K562 (cell line): ENCODE measurements around the gene EFCAB3. TPM values are rescaled to one million over a fixed set of nuclear protein-coding genes. Genes with fewer than 3 reads are reported as not detected.
"Not testable (repeated sequence)": the region's sequence is repeated elsewhere in the genome, so short reads cannot be mapped to it uniquely, and the experiment has no call there.

Source experiments
- ATAC-seq: fragments of 200-7000 bp; cut with Tn5 transposase; 3 replicates; pipeline ENCODE4 v1.9.1; 2020; ENCODE audit warnings: moderate library complexity
- BruUV-seq: library from RNA; stranded (reverse); fragments of 400-500 nt; replicated peaks from 2 replicates; lab custom pipeline; 2021; lab: Mats Ljungman, UMichigan
- CTCF ChIA-PET: fragments of 300-600 bp; formaldehyde crosslinking; extraction: SDS; loops from one replicate; lab custom pipeline; 2021; ENCODE audit warnings: low intra/inter-chr PET ratio; lab: Yijun Ruan, JAX
- POLR2A ChIA-PET: fragments of 300-600, 350-650 bp; sonication (Branson Sonifier 250); formaldehyde crosslinking; extraction: SDS; loops from one replicate; lab custom pipeline; 2021; ENCODE audit warnings: antibody characterized with exemption, inconsistent platforms; lab: Yijun Ruan, JAX
- DNase-seq, 4 experiments: peaks; one replicate each; pipeline versions ENCODE4 v3.0.0 to v3.0.0-alpha.2; 2011 to 2018; ENCODE audit warnings: low spot score in 3 of 4, mixed read lengths in 3 of 4; ENCODE audit errors: extremely low read depth in 1 of 4
- FAIRE-seq: peaks from 2 replicates; lab custom pipeline; 2011; peaks lifted over from hg19 to GRCh38; lab: Jason Lieb, UNC
- H2AFZ ChIP-seq: 2 replicates; pipeline ENCODE4 v1.6.0; 2011; ENCODE audit warnings: low read depth, low read length, control low read depth, inconsistent platforms
- H3K27ac ChIP-seq: fragments of 200-600 bp; 3 replicates; pipeline ENCODE4 v1.8.0; 2011; ENCODE audit warnings: low read depth, mild to moderate bottlenecking, control low read depth, inconsistent platforms, low read length, moderate library complexity, mixed read lengths; ENCODE audit errors: extremely low read depth
- H3K27me3 ChIP-seq, 2 experiments: fragments of 300-600 bp in 1 of 2; 2 replicates in 1 of 2; 3 replicates in 1 of 2; pipeline versions ENCODE4 v1.6.0 to v1.8.0; 2011; ENCODE audit warnings: inconsistent platforms in 2 of 2, low read length in 2 of 2, mild to moderate bottlenecking in 1 of 2, mixed read lengths in 1 of 2, moderate library complexity in 1 of 2; ENCODE audit not compliant: control insufficient read depth in 2 of 2, insufficient read depth in 2 of 2
- H3K36me3 ChIP-seq: fragments of 300-600 bp; 3 replicates; pipeline ENCODE4 v1.8.0; 2011; ENCODE audit warnings: mild to moderate bottlenecking, low read length, inconsistent platforms; ENCODE audit not compliant: control insufficient read depth, insufficient read depth
- H3K4me1 ChIP-seq, 2 experiments: fragments of 200-600 bp in 1 of 2; replicated peaks in 1 of 2; 2 replicates in 1 of 2; 3 replicates in 1 of 2; pipeline versions ENCODE4 v1.5.1 to v1.8.0; 2011; ENCODE audit warnings: inconsistent platforms in 2 of 2, low read length in 2 of 2, mild to moderate bottlenecking in 1 of 2, mixed read lengths in 1 of 2, moderate library complexity in 1 of 2; ENCODE audit not compliant: control insufficient read depth in 2 of 2, insufficient read depth in 2 of 2
- H3K4me2 ChIP-seq: 2 replicates; pipeline ENCODE4 v1.6.1; 2011; ENCODE audit warnings: low read length, control low read depth, inconsistent platforms, mixed read lengths; ENCODE audit not compliant: insufficient read depth
- H3K4me3 ChIP-seq: fragments of 200-600 bp; sonication (generic), shearing (Covaris generic); 2 replicates; pipeline ENCODE4 v1.5.1; 2016; ENCODE audit warnings: control low read depth, inconsistent platforms
- H3K79me2 ChIP-seq: fragments of 200-600 bp; 3 replicates; pipeline ENCODE4 v1.8.0; 2011; ENCODE audit warnings: low read length, inconsistent platforms; ENCODE audit not compliant: control insufficient read depth, insufficient read depth
- H3K9ac ChIP-seq, 2 experiments: 2 replicates each; pipeline versions ENCODE4 v1.6.0 to v1.6.1; 2011; ENCODE audit warnings: low read depth in 2 of 2, low read length in 2 of 2, control low read depth in 1 of 2, inconsistent platforms in 1 of 2, mild to moderate bottlenecking in 1 of 2, mixed read lengths in 1 of 2; ENCODE audit not compliant: insufficient read depth in 1 of 2
- H3K9me1 ChIP-seq: one replicate; pipeline ENCODE4 v1.6.0; 2011; ENCODE audit warnings: inconsistent platforms, mild to moderate bottlenecking, low read length, moderate library complexity; ENCODE audit not compliant: control insufficient read depth, insufficient read depth
- H3K9me3 ChIP-seq: replicated peaks from 2 replicates; pipeline ENCODE4 v1.5.1; 2011; ENCODE audit warnings: low read depth, low read length, inconsistent platforms; ENCODE audit not compliant: control insufficient read depth, insufficient read depth
- H4K20me1 ChIP-seq: replicated peaks from 2 replicates; pipeline ENCODE4 v1.6.1; 2011; ENCODE audit warnings: low read length, inconsistent platforms, mixed read lengths; ENCODE audit not compliant: control insufficient read depth, insufficient read depth
- KDM1A ChIP-seq, 2 experiments: fragments of 450-650 bp; IDR thresholded peaks; 2 replicates each; pipeline ENCODE4 v1.6.1; 2016; ENCODE audit warnings: mild to moderate bottlenecking in 2 of 2
- RCOR1 ChIP-seq, 2 experiments: IDR thresholded peaks; 2 replicates each; pipeline ENCODE4 v1.6.1; 2012; ENCODE audit warnings: low read depth in 2 of 2, low read length in 2 of 2, borderline replicate concordance in 1 of 2, improper control_type of control experiment in 1 of 2
- WGBS: fragments of 100-300 bp; shearing (Covaris generic); methylation state at CpG from one replicate; pipeline ENCODE4 v1.1.6; 2016; ENCODE audit warnings: low coverage, mixed read lengths; ENCODE audit not compliant: insufficient coverage; ENCODE audit errors: missing lambda C conversion rate; 5-methylcytosine and 5-hydroxymethylcytosine counted together
- in situ Hi-C: fragments of 300-500 bp; cut with MboI; formaldehyde crosslinking; loops from 4 replicates; pipeline ENCODE4 v1.15.0; 2018; ENCODE audit warnings: inconsistent platforms, mixed read lengths
- intact Hi-C: fragments of 100-400 bp; cut with micrococcal nuclease; formaldehyde crosslinking; loops from 2 replicates; pipeline ENCODE4 v1.14.2; 2022
- polyA plus RNA-seq, 8 experiments: library from polyadenylated mRNA; depleted of rRNA in 4 of 8; stranded (reverse) in 5 of 8; unstranded in 3 of 8; fragments of >200 nt; fragmentation: Nextera tagmentation in 2 of 8; fragmentation: Illumina TruSeq in 1 of 8; extraction: Ambion mirVana in 2 of 8; extraction: Trizol in 1 of 8; gene quantifications; 2 replicates each; pipeline versions ENCODE4 v1.2.1 to v1.2.3, GENCODE V29; 2011 to 2014; ENCODE audit warnings: inconsistent platforms in 1 of 8, missing spikeins in 1 of 8
- small RNA-seq: library from RNA; depleted of rRNA; stranded (forward); fragments of <200 nt; gene quantifications from one replicate; pipeline ENCODE3, GENCODE V24; 2014
- total RNA-seq, 7 experiments: library from RNA; depleted of rRNA in 6 of 7; stranded (reverse); fragments of >200 nt in 6 of 7; fragmentation: Illumina TruSeq in 2 of 7; extraction: Trizol in 2 of 7; gene quantifications; 2 replicates each; pipeline versions ENCODE4 v1.2.1 to v1.2.3, GENCODE V29; 2011 to 2021; ENCODE audit warnings: low replicate concordance in 1 of 7

The EFCAB3 gene
- total and polyA plus RNA-seq, 9 of the 15 experiments (the other 6 are each of a cell fraction or from before 2014, with no cell fraction given) = not detected

GRCh38 chr17:62464422-62464821 is 84.1 kb downstream of the EFCAB3 start:
- FAIRE-seq, H3K79me2 ChIP-seq, H3K9me1 ChIP-seq, H3K9ac ChIP-seq, CTCF ChIA-PET, H3K27ac ChIP-seq, H3K27me3 ChIP-seq, H3K4me2 ChIP-seq, BruUV-seq: not testable (repeated sequence)
- 19% methylated on average over 2 of the region's 3 CpGs for WGBS
- TF ChIP-seq KDM1A (IDR thresholded peaks at IDR 0.05) (peak; percentile 12 to 14; a peak in 1 of 4 replicates), RCOR1 (IDR thresholded peaks at IDR 0.05; ENCODE audit: borderline replicate concordance in 1 of 2, low read depth in 2 of 2, low read length in 2 of 2) (0 out of 4 replicates have a peak, but pooled peaks of 1 of the 2 experiments have one; percentile 11)
- TF ChIP-seq, all 486 proteins: peak for 2; not testable (repeated sequence) for 484
- DNase-seq, H3K4me3 ChIP-seq, H3K36me3 ChIP-seq, H2AFZ ChIP-seq, H3K4me1 ChIP-seq, ATAC-seq, H3K9me3 ChIP-seq, in situ Hi-C loops, intact Hi-C loops, H4K20me1 ChIP-seq, POLR2A ChIA-PET: not testable (repeated sequence)

- H3K79me2 ChIP-seq, H3K4me3 ChIP-seq, H3K9me3 ChIP-seq, H4K20me1 ChIP-seq, ATAC-seq, H3K36me3 ChIP-seq, BruUV-seq, H3K4me1 ChIP-seq, H3K4me2 ChIP-seq, H3K27ac ChIP-seq, H2AFZ ChIP-seq, intact Hi-C loops, H3K9me1 ChIP-seq, in situ Hi-C loops, CTCF ChIA-PET, DNase-seq, FAIRE-seq, H3K27me3 ChIP-seq, POLR2A ChIA-PET, H3K9ac ChIP-seq: not testable (repeated sequence)
- WGBS = 73% methylated on average over 6 of the region's 7 CpGs
Measured at GRCh38 chr17:62465271-62465670, 84.9 kb downstream of the EFCAB3 start.

Small RNAs within 50 kb of the gene (small RNA-seq; reads per million reads assigned to genes)
- not detected for gene RNU7-52P

Other genes with a start within 250 kb of the EFCAB3 start
- gene METTL2A, start 43.3 kb downstream of the EFCAB3 start, total RNA-seq (2014; rRNA removed) = 26.9 and 35.6 TPM in 2 replicates
- gene METTL2A, start 43.3 kb downstream of the EFCAB3 start, total RNA-seq (2014; rRNA removed; fragmentation: Illumina TruSeq; extraction: Trizol) = 35.3 and 36.5 TPM in 2 replicates
- 31.4 and 33.2 TPM in 2 replicates for gene METTL2A, start 43.3 kb downstream of the EFCAB3 start, total RNA-seq (2015; rRNA removed; fragmentation: Illumina TruSeq; extraction: Trizol)
- gene METTL2A, start 43.3 kb downstream of the EFCAB3 start, total RNA-seq (2021) = 30.5 and 32.7 TPM in 2 replicates
- 25.6 and 40.4 TPM in 2 replicates for gene METTL2A, start 43.3 kb downstream of the EFCAB3 start, polyA plus RNA-seq (2011; rRNA removed)
- gene METTL2A, start 43.3 kb downstream of the EFCAB3 start, polyA plus RNA-seq (2014; fragmentation: Illumina TruSeq; extraction: Trizol) = 30.0 and 30.5 TPM in 2 replicates
- 10 to 100 TPM; 48.4 to 52.5 TPM for gene METTL2A, start 43.3 kb downstream of the EFCAB3 start, polyA plus RNA-seq (2014; fragmentation: Nextera tagmentation; extraction: Ambion mirVana)
- 21.0 and 26.0 TPM in 2 replicates for gene METTL2A, start 43.3 kb downstream of the EFCAB3 start, polyA plus RNA-seq (2014; rRNA removed)
- gene TLK2, start 98.3 kb downstream of the EFCAB3 start, total RNA-seq (2014; rRNA removed) = 29.5 and 32.4 TPM in 2 replicates
- gene TLK2, start 98.3 kb downstream of the EFCAB3 start, total RNA-seq (2014; rRNA removed; fragmentation: Illumina TruSeq; extraction: Trizol) = 34.8 and 43.0 TPM in 2 replicates
- 38.4 and 40.1 TPM in 2 replicates for gene TLK2, start 98.3 kb downstream of the EFCAB3 start, total RNA-seq (2015; rRNA removed; fragmentation: Illumina TruSeq; extraction: Trizol)
- 27.0 and 32.5 TPM in 2 replicates for gene TLK2, start 98.3 kb downstream of the EFCAB3 start, total RNA-seq (2021)
- gene TLK2, start 98.3 kb downstream of the EFCAB3 start, polyA plus RNA-seq (2011; rRNA removed) = 51.9 and 53.7 TPM in 2 replicates
- 29.4 and 30.2 TPM in 2 replicates for gene TLK2, start 98.3 kb downstream of the EFCAB3 start, polyA plus RNA-seq (2014; fragmentation: Illumina TruSeq; extraction: Trizol)
- gene TLK2, start 98.3 kb downstream of the EFCAB3 start, polyA plus RNA-seq (2014; fragmentation: Nextera tagmentation; extraction: Ambion mirVana) = 10 to 100 TPM; 10.1 to 14.2 TPM
- 20.6 and 21.7 TPM in 2 replicates for gene TLK2, start 98.3 kb downstream of the EFCAB3 start, polyA plus RNA-seq (2014; rRNA removed)
- 11.5 and 19.9 TPM in 2 replicates for gene MRC2, start 247.1 kb downstream of the EFCAB3 start, total RNA-seq (2014; rRNA removed)
- 2.7 and 4.1 TPM in 2 replicates for gene MRC2, start 247.1 kb downstream of the EFCAB3 start, total RNA-seq (2014; rRNA removed; fragmentation: Illumina TruSeq; extraction: Trizol)
- gene MRC2, start 247.1 kb downstream of the EFCAB3 start, total RNA-seq (2015; rRNA removed; fragmentation: Illumina TruSeq; extraction: Trizol) = 3.8 and 4.1 TPM in 2 replicates
- gene MRC2, start 247.1 kb downstream of the EFCAB3 start, total RNA-seq (2021) = 10.8 and 11.0 TPM in 2 replicates
- 9.0 and 9.2 TPM in 2 replicates for gene MRC2, start 247.1 kb downstream of the EFCAB3 start, polyA plus RNA-seq (2011; rRNA removed)
- 6.6 and 9.7 TPM in 2 replicates for gene MRC2, start 247.1 kb downstream of the EFCAB3 start, polyA plus RNA-seq (2014; fragmentation: Illumina TruSeq; extraction: Trizol)
- gene MRC2, start 247.1 kb downstream of the EFCAB3 start, polyA plus RNA-seq (2014; fragmentation: Nextera tagmentation; extraction: Ambion mirVana) = under 1 TPM; 0.28 to 0.34 TPM
- gene MRC2, start 247.1 kb downstream of the EFCAB3 start, polyA plus RNA-seq (2014; rRNA removed) = 8.1 and 11.3 TPM in 2 replicates